Neural cell (in vitro differentiated cells): ENCODE results near the gene TMEM74B. TPM values are rescaled to one million over a fixed set of nuclear protein-coding genes. Genes with fewer than 3 reads are reported as not detected.

Source experiments
- H2AFZ ChIP-seq: fragments of 200-600, 300-800 bp; sonication (generic), shearing (Covaris generic); 2 replicates; pipeline ENCODE4 v1.6.0; 2014; ENCODE audit warnings: low read depth, mild to moderate bottlenecking, antibody characterized with exemption, low read length, moderate library complexity
- H3F3A ChIP-seq: fragments of 200-600 bp; shearing (Covaris generic); 2 replicates; pipeline ENCODE4 v1.6.1; 2016; ENCODE audit warnings: mild to moderate bottlenecking, moderate library complexity, mixed read lengths, antibody characterized with exemption, low read length; ENCODE audit not compliant: insufficient read depth, poor library complexity, severe bottlenecking
- H3K27ac ChIP-seq: fragments of 200-600, 300-800 bp; sonication (generic), shearing (Covaris generic); 2 replicates; pipeline ENCODE4 v1.5.1; 2014; ENCODE audit warnings: mild to moderate bottlenecking, low read length, moderate library complexity
- H3K27me3 ChIP-seq: fragments of 300-800, 200-600 bp; sonication (generic), shearing (Covaris generic); 2 replicates; pipeline ENCODE4 v1.6.0; 2014; ENCODE audit warnings: mild to moderate bottlenecking, low read depth, low read length, moderate library complexity; ENCODE audit not compliant: insufficient read depth
- H3K36me3 ChIP-seq: fragments of 300-800, 200-600 bp; sonication (generic), shearing (Covaris generic); 2 replicates; pipeline ENCODE4 v1.5.1; 2014; ENCODE audit warnings: mild to moderate bottlenecking, antibody characterized with exemption, low read length, moderate library complexity; ENCODE audit not compliant: insufficient read depth
- H3K4me2 ChIP-seq: fragments of 300-800, 200-600 bp; sonication (generic), shearing (Covaris generic); 2 replicates; pipeline ENCODE4 v1.6.0; 2014; ENCODE audit warnings: mild to moderate bottlenecking, low read length
- H3K4me3 ChIP-seq: fragments of 300-800, 200-600 bp; sonication (generic), shearing (Covaris generic); 2 replicates; pipeline ENCODE4 v1.5.1; 2014; ENCODE audit warnings: mild to moderate bottlenecking, low read length, moderate library complexity
- H3K79me2 ChIP-seq: fragments of 200-600 bp; shearing (Covaris generic); replicated peaks from 2 replicates; pipeline ENCODE4 v1.6.0; 2014; ENCODE audit warnings: mild to moderate bottlenecking, low read length, moderate library complexity; ENCODE audit not compliant: insufficient read depth
- H3K9ac ChIP-seq: fragments of 300-800, 200-600 bp; sonication (generic), shearing (Covaris generic); 2 replicates; pipeline ENCODE4 v1.6.1; 2016; ENCODE audit warnings: mild to moderate bottlenecking, low read length, mixed read lengths
- H3K9me2 ChIP-seq: fragments of 200-600 bp; shearing (Covaris generic); 2 replicates; pipeline ENCODE4 v1.6.1; 2016; ENCODE audit warnings: mild to moderate bottlenecking, low read length, mixed read lengths; ENCODE audit not compliant: insufficient read depth
- H3K9me3 ChIP-seq: fragments of 200-600, 300-800 bp; sonication (generic), shearing (Covaris generic); 2 replicates; pipeline ENCODE4 v1.6.1; 2016; ENCODE audit warnings: mild to moderate bottlenecking, mixed run types, low read length, moderate library complexity, mixed read lengths
- H4K20me1 ChIP-seq: fragments of 200-600 bp; shearing (Covaris generic); 2 replicates; pipeline ENCODE4 v1.6.1; 2016; ENCODE audit warnings: mild to moderate bottlenecking, mixed run types; ENCODE audit not compliant: insufficient read depth
- EP300 ChIP-seq: fragments of 450-650 bp; conservative IDR thresholded peaks from 2 replicates; pipeline ENCODE4 v1.6.1; 2014; ENCODE audit warnings: antibody characterized with exemption, mild to moderate bottlenecking, moderate library complexity; ENCODE audit not compliant: poor library complexity, severe bottlenecking
- EZH2 ChIP-seq: fragments of 200-600, 300-800 bp; shearing (Covaris generic), sonication (generic); IDR thresholded peaks from 2 replicates; pipeline ENCODE4 v1.6.1; 2014; ENCODE audit warnings: antibody characterized with exemption, low read length, borderline replicate concordance, mild to moderate bottlenecking; ENCODE audit not compliant: insufficient read depth, poor library complexity, severe bottlenecking
- MXI1 ChIP-seq: fragments of 450-650 bp; conservative IDR thresholded peaks from 2 replicates; pipeline ENCODE4 v1.6.1; 2014; ENCODE audit warnings: antibody characterized with exemption, mild to moderate bottlenecking; ENCODE audit not compliant: poor library complexity, severe bottlenecking
- POLR2AphosphoS5 ChIP-seq: IDR thresholded peaks from 2 replicates; pipeline ENCODE4 v1.6.1; 2012
- RAD21 ChIP-seq: fragments of 450-650 bp; conservative IDR thresholded peaks from 2 replicates; pipeline ENCODE4 v1.6.1; 2014; ENCODE audit warnings: antibody characterized with exemption, mild to moderate bottlenecking, moderate library complexity
- SMC3 ChIP-seq: fragments of 450-650 bp; conservative IDR thresholded peaks from 2 replicates; pipeline ENCODE4 v1.6.1; 2014; ENCODE audit warnings: antibody characterized with exemption, mild to moderate bottlenecking, moderate library complexity; ENCODE audit not compliant: poor library complexity
- TAF1 ChIP-seq: IDR thresholded peaks from 2 replicates; pipeline ENCODE4 v1.6.1; 2012; ENCODE audit warnings: low read depth
- polyA plus RNA-seq: library from polyadenylated mRNA; depleted of rRNA; stranded (reverse); fragments of >200 nt; gene quantifications from 2 replicates; pipeline ENCODE4 v1.2.3, GENCODE V29; 2014
- TF ChIP-seq, protein P1 (sequence below): IDR thresholded peaks from 2 replicates; pipeline ENCODE4 v1.6.1; 2012; ENCODE audit warnings: borderline replicate concordance
- TF ChIP-seq, protein P2 (sequence below): fragments of 450-650 bp; IDR thresholded peaks from 2 replicates; pipeline ENCODE4 v1.5.1; 2014; ENCODE audit warnings: antibody characterized with exemption, mild to moderate bottlenecking, moderate library complexity; ENCODE audit not compliant: poor library complexity, severe bottlenecking

Gene TMEM74B
- polyA plus RNA-seq, 1 donor from 2014 or later = 155 TPM

- no peak overlapping the region for H3K4me3 ChIP-seq
- no peak overlapping the region for H3K9ac ChIP-seq
- no peaks in the 10 kb centered on the region for H3K9me2 ChIP-seq
- no peak overlapping the region for H3K4me2 ChIP-seq
- no peak overlapping the region for H2AFZ ChIP-seq
- peaks cover 8% of the 10 kb centered on the region for H3K27me3 ChIP-seq
- no peaks in the 10 kb centered on the region for H4K20me1 ChIP-seq
- peaks cover 4% of the 10 kb centered on the region for H3F3A ChIP-seq
- H3K79me2 ChIP-seq = no peaks in the 10 kb centered on the region
- TF ChIP-seq SMC3 (no peak), EP300 (no peak), EZH2 (no peak), RAD21 (no peak), POLR2AphosphoS5 (no peak)
- TF ChIP-seq, protein P1, sequence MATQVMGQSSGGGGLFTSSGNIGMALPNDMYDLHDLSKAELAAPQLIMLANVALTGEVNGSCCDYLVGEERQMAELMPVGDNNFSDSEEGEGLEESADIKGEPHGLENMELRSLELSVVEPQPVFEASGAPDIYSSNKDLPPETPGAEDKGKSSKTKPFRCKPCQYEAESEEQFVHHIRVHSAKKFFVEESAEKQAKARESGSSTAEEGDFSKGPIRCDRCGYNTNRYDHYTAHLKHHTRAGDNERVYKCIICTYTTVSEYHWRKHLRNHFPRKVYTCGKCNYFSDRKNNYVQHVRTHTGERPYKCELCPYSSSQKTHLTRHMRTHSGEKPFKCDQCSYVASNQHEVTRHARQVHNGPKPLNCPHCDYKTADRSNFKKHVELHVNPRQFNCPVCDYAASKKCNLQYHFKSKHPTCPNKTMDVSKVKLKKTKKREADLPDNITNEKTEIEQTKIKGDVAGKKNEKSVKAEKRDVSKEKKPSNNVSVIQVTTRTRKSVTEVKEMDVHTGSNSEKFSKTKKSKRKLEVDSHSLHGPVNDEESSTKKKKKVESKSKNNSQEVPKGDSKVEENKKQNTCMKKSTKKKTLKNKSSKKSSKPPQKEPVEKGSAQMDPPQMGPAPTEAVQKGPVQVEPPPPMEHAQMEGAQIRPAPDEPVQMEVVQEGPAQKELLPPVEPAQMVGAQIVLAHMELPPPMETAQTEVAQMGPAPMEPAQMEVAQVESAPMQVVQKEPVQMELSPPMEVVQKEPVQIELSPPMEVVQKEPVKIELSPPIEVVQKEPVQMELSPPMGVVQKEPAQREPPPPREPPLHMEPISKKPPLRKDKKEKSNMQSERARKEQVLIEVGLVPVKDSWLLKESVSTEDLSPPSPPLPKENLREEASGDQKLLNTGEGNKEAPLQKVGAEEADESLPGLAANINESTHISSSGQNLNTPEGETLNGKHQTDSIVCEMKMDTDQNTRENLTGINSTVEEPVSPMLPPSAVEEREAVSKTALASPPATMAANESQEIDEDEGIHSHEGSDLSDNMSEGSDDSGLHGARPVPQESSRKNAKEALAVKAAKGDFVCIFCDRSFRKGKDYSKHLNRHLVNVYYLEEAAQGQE = no peak
- H3K9me3 ChIP-seq = no peaks in the 10 kb centered on the region
- H3K27ac ChIP-seq = no peak overlapping the region
- no peaks in the 10 kb centered on the region for H3K36me3 ChIP-seq
These were observed 2.7 kb downstream of the TMEM74B start for GRCh38 chr20:1182106-1182505.

- Histone ChIP-seq H4K20me1 (no peaks in the 10 kb centered on the region), H3F3A (peaks cover 4% of the 10 kb centered on the region), H3K4me2 (no peak overlapping the region), H2AFZ (no peak overlapping the region), H3K27ac (no peak overlapping the region), H3K4me3 (no peak overlapping the region), H3K27me3 (peaks cover 8% of the 10 kb centered on the region), H3K36me3 (no peaks in the 10 kb centered on the region), H3K79me2 (no peaks in the 10 kb centered on the region), H3K9me3 (no peaks in the 10 kb centered on the region), H3K9me2 (no peaks in the 10 kb centered on the region), H3K9ac (no peak overlapping the region)
- no peak for TF ChIP-seq RAD21
- TF ChIP-seq, protein P1 = no peak
- TF ChIP-seq, protein P2, sequence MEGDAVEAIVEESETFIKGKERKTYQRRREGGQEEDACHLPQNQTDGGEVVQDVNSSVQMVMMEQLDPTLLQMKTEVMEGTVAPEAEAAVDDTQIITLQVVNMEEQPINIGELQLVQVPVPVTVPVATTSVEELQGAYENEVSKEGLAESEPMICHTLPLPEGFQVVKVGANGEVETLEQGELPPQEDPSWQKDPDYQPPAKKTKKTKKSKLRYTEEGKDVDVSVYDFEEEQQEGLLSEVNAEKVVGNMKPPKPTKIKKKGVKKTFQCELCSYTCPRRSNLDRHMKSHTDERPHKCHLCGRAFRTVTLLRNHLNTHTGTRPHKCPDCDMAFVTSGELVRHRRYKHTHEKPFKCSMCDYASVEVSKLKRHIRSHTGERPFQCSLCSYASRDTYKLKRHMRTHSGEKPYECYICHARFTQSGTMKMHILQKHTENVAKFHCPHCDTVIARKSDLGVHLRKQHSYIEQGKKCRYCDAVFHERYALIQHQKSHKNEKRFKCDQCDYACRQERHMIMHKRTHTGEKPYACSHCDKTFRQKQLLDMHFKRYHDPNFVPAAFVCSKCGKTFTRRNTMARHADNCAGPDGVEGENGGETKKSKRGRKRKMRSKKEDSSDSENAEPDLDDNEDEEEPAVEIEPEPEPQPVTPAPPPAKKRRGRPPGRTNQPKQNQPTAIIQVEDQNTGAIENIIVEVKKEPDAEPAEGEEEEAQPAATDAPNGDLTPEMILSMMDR = no peak
- no peak for TF ChIP-seq EZH2
- TF ChIP-seq POLR2AphosphoS5 = no peak
- TF ChIP-seq MXI1 = no peak
- no peak for TF ChIP-seq EP300
- TF ChIP-seq SMC3 = no peak
- no peak for TF ChIP-seq TAF1
These were observed 3.8 kb downstream of the TMEM74B start for GRCh38 chr20:1180949-1181348.
